Liver (tissue), 9 donors: Measurements from ENCODE around the gene SOX6. TPM values are rescaled to one million over a fixed set of nuclear protein-coding genes. Genes with fewer than 3 reads are reported as not detected.

Experiments
- DNase-seq: peaks from one replicate; pipeline ENCODE4 v3.0.0-alpha.2; 2017; ENCODE audit warnings: low spot score
- H3K27ac ChIP-seq, 2 donors: one replicate each; pipeline ENCODE4 v1.7.0; 2013; ENCODE audit warnings: inconsistent platforms in 2 of 2, low read length in 2 of 2, control low read depth in 1 of 2, low read depth in 1 of 2, mild to moderate bottlenecking in 1 of 2
- H3K27me3 ChIP-seq, 4 donors: one replicate each; pipeline versions ENCODE4 v1.6.1 to v1.7.0; 2013; ENCODE audit warnings: low read length in 3 of 4, inconsistent platforms in 1 of 4, mild to moderate bottlenecking in 1 of 4, moderate library complexity in 1 of 4; ENCODE audit not compliant: control insufficient read depth in 4 of 4, insufficient read depth in 4 of 4
- H3K36me3 ChIP-seq, 4 donors: one replicate each; pipeline versions ENCODE4 v1.6.1 to v1.7.0; 2013; ENCODE audit warnings: low read length in 3 of 4, mild to moderate bottlenecking in 3 of 4, low read depth in 1 of 4, moderate library complexity in 1 of 4; ENCODE audit not compliant: control insufficient read depth in 4 of 4, insufficient read depth in 3 of 4
- H3K4me1 ChIP-seq, 4 donors: one replicate each; pipeline versions ENCODE4 v1.6.1 to v1.7.0; 2013; ENCODE audit warnings: low read length in 3 of 4, mild to moderate bottlenecking in 3 of 4, moderate library complexity in 1 of 4; ENCODE audit not compliant: control insufficient read depth in 4 of 4, insufficient read depth in 4 of 4
- H3K4me3 ChIP-seq, 3 donors: one replicate each; pipeline versions ENCODE4 v1.6.1 to v1.7.0; 2013; ENCODE audit warnings: low read length in 3 of 3, control low read depth in 1 of 3, low read depth in 1 of 3, mild to moderate bottlenecking in 1 of 3
- H3K9ac ChIP-seq, 2 donors: one replicate each; pipeline ENCODE4 v1.7.0; 2013; ENCODE audit warnings: low read length in 2 of 2, mild to moderate bottlenecking in 2 of 2, moderate library complexity in 2 of 2, control low read depth in 1 of 2, low read depth in 1 of 2
- H3K9me3 ChIP-seq, 4 donors: one replicate each; pipeline versions ENCODE4 v1.6.1 to v1.7.0; 2013; ENCODE audit warnings: low read length in 3 of 4; ENCODE audit not compliant: control insufficient read depth in 4 of 4
- EGR1 ChIP-seq, 2 donors: IDR thresholded peaks; 2 replicates each; pipeline ENCODE4 v1.6.1; 2016 to 2018; ENCODE audit warnings: antibody characterized with exemption in 2 of 2, low read depth in 2 of 2
- FOXA1 ChIP-seq: IDR thresholded peaks from 2 replicates; pipeline ENCODE4 v1.6.1; 2016; ENCODE audit warnings: antibody characterized with exemption
- GABPA ChIP-seq, 2 donors: IDR thresholded peaks in 1 of 2; conservative IDR thresholded peaks in 1 of 2; 2 replicates each; pipeline ENCODE4 v1.6.1; 2016; ENCODE audit warnings: antibody characterized with exemption in 2 of 2, mild to moderate bottlenecking in 1 of 2, moderate library complexity in 1 of 2
- HNF4A ChIP-seq, 2 donors: conservative IDR thresholded peaks; 2 replicates each; pipeline ENCODE4 v1.6.1; 2016; ENCODE audit warnings: antibody characterized with exemption in 2 of 2, mild to moderate bottlenecking in 2 of 2
- HNF4G ChIP-seq: IDR thresholded peaks from 2 replicates; pipeline ENCODE4 v1.6.1; 2016; ENCODE audit warnings: antibody characterized with exemption
- JUND ChIP-seq, 2 donors: IDR thresholded peaks; 2 replicates each; pipeline ENCODE4 v1.6.1; 2016; ENCODE audit warnings: antibody characterized with exemption in 2 of 2
- RAD21 ChIP-seq, 2 donors: IDR thresholded peaks; 2 replicates each; pipeline ENCODE4 v1.6.1; 2016; ENCODE audit warnings: antibody characterized with exemption in 2 of 2, mild to moderate bottlenecking in 2 of 2
- RXRA ChIP-seq, 2 donors: IDR thresholded peaks; 2 replicates each; pipeline ENCODE4 v1.6.1; 2017 to 2018; ENCODE audit warnings: antibody characterized with exemption in 2 of 2, mild to moderate bottlenecking in 1 of 2
- SP1 ChIP-seq: IDR thresholded peaks from 2 replicates; pipeline ENCODE4 v1.6.1; 2018; ENCODE audit warnings: antibody characterized with exemption, mild to moderate bottlenecking
- TAF1 ChIP-seq: conservative IDR thresholded peaks from 2 replicates; pipeline ENCODE4 v1.6.1; 2016; ENCODE audit warnings: antibody characterized with exemption, mild to moderate bottlenecking
- YY1 ChIP-seq: IDR thresholded peaks from 2 replicates; pipeline ENCODE4 v1.6.1; 2016; ENCODE audit warnings: antibody characterized with exemption, mild to moderate bottlenecking
- WGBS: extraction: QIAGEN DNeasy Blood & Tissue Kit; methylation state at CpG from one replicate; pipeline ENCODE4 v1.1.7; 2013; 5-methylcytosine and 5-hydroxymethylcytosine counted together
- polyA plus RNA-seq, 2 donors: library from polyadenylated mRNA; stranded (reverse) in 1 of 2; unstranded in 1 of 2; fragments of 200-250 nt in 1 of 2; fragments of >200 nt in 1 of 2; fragmentation: Nextera tagmentation in 1 of 2; extraction: Ambion mirVana in 1 of 2; gene quantifications; one replicate each; pipeline versions ENCODE4 v1.2.1 to v1.2.3, GENCODE V29; 2013 to 2015
- total RNA-seq, 2 donors: library from RNA; depleted of rRNA; stranded (reverse); fragments of >200 nt; gene quantifications; one replicate each; pipeline ENCODE4 v1.2.3, GENCODE V29; 2014
- TF ChIP-seq, protein P1 (sequence below): IDR thresholded peaks from 2 replicates; pipeline ENCODE4 v1.6.1; 2016; ENCODE audit warnings: antibody characterized with exemption, mild to moderate bottlenecking
- TF ChIP-seq, protein P2 (sequence below): IDR thresholded peaks from 2 replicates; pipeline ENCODE4 v1.6.1; 2016; ENCODE audit warnings: antibody characterized with exemption
- TF ChIP-seq, protein P3 (sequence below): fragments of 150-350 bp; IDR thresholded peaks from 2 replicates; pipeline ENCODE4 v1.5.1; 2017; ENCODE audit warnings: improper control_type of control experiment, low read depth, low read length; ENCODE audit not compliant: missing input control
- TF ChIP-seq, protein P4 (sequence below): IDR thresholded peaks from 2 replicates; pipeline ENCODE4 v1.6.1; 2016; ENCODE audit warnings: antibody characterized with exemption
- TF ChIP-seq, protein P5 (sequence below): IDR thresholded peaks from 2 replicates; pipeline ENCODE4 v1.6.1; 2016; ENCODE audit warnings: antibody characterized with exemption
- donor health status: healthy.
- donor health status: healthy.
- donor health status: healthy.
- donor health status: healthy.
- donor health status: healthy.

SOX6 gene
- total and polyA plus RNA-seq, 4 donors: 2.4 to 111 (median 14.8) TPM

DNA sequence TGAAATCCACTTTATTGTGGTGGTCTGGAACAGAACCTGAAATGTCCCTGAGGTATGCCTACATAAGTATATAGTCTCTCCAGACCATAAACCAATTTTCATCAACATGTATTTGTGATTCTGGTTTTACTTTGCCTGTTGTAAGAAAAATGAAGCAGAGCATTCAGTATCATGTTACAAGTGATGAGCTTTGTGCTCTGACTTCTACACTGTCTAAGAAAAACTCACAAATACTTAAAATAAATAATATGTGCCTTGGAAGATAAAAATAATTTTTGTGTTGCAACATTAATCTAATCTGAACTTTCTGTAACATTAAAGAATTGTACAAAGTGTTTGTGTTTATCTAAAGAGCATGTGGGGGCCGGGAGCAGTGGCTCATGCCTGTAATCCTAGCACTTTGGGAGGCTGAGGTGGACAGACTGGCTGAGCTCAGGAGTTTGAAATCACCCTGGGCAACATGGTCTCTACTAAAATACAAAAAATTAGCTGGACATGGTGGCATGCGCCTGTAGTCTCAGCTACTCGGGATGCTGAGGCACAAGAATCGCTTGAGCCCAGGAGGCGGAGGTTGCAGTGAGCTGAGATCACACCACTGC, 219.5 kb downstream of the SOX6 start:
- Histone ChIP-seq H3K4me1 (no peaks in the 10 kb centered on the region), H3K9ac (no peak overlapping the region), H3K36me3 (no peaks in the 10 kb centered on the region), H3K27ac (no peak overlapping the region), H3K27me3 (no peaks in the 10 kb centered on the region), H3K9me3 (peaks cover 0 to 5% (median 0%) of the 10 kb centered on the region in 4 donors), H3K4me3 (no peak overlapping the region)
- TF ChIP-seq FOXA1 (no peak), JUND (IDR thresholded peaks at IDR 0.05) (no peak), YY1 (no peak), HNF4G (no peak), RAD21 (IDR thresholded peaks at IDR 0.05) (no peak), RXRA (IDR thresholded peaks at IDR 0.05) (no peak), EGR1 (IDR thresholded peaks at IDR 0.05; ENCODE audit: low read depth in 2 of 2) (no peak), TAF1 (no peak), SP1 (no peak)
- TF ChIP-seq, protein P1, sequence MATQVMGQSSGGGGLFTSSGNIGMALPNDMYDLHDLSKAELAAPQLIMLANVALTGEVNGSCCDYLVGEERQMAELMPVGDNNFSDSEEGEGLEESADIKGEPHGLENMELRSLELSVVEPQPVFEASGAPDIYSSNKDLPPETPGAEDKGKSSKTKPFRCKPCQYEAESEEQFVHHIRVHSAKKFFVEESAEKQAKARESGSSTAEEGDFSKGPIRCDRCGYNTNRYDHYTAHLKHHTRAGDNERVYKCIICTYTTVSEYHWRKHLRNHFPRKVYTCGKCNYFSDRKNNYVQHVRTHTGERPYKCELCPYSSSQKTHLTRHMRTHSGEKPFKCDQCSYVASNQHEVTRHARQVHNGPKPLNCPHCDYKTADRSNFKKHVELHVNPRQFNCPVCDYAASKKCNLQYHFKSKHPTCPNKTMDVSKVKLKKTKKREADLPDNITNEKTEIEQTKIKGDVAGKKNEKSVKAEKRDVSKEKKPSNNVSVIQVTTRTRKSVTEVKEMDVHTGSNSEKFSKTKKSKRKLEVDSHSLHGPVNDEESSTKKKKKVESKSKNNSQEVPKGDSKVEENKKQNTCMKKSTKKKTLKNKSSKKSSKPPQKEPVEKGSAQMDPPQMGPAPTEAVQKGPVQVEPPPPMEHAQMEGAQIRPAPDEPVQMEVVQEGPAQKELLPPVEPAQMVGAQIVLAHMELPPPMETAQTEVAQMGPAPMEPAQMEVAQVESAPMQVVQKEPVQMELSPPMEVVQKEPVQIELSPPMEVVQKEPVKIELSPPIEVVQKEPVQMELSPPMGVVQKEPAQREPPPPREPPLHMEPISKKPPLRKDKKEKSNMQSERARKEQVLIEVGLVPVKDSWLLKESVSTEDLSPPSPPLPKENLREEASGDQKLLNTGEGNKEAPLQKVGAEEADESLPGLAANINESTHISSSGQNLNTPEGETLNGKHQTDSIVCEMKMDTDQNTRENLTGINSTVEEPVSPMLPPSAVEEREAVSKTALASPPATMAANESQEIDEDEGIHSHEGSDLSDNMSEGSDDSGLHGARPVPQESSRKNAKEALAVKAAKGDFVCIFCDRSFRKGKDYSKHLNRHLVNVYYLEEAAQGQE: no peak
- TF ChIP-seq, protein P2, sequence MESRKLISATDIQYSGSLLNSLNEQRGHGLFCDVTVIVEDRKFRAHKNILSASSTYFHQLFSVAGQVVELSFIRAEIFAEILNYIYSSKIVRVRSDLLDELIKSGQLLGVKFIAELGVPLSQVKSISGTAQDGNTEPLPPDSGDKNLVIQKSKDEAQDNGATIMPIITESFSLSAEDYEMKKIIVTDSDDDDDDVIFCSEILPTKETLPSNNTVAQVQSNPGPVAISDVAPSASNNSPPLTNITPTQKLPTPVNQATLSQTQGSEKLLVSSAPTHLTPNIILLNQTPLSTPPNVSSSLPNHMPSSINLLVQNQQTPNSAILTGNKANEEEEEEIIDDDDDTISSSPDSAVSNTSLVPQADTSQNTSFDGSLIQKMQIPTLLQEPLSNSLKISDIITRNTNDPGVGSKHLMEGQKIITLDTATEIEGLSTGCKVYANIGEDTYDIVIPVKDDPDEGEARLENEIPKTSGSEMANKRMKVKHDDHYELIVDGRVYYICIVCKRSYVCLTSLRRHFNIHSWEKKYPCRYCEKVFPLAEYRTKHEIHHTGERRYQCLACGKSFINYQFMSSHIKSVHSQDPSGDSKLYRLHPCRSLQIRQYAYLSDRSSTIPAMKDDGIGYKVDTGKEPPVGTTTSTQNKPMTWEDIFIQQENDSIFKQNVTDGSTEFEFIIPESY: no peak
- TF ChIP-seq, protein P3, sequence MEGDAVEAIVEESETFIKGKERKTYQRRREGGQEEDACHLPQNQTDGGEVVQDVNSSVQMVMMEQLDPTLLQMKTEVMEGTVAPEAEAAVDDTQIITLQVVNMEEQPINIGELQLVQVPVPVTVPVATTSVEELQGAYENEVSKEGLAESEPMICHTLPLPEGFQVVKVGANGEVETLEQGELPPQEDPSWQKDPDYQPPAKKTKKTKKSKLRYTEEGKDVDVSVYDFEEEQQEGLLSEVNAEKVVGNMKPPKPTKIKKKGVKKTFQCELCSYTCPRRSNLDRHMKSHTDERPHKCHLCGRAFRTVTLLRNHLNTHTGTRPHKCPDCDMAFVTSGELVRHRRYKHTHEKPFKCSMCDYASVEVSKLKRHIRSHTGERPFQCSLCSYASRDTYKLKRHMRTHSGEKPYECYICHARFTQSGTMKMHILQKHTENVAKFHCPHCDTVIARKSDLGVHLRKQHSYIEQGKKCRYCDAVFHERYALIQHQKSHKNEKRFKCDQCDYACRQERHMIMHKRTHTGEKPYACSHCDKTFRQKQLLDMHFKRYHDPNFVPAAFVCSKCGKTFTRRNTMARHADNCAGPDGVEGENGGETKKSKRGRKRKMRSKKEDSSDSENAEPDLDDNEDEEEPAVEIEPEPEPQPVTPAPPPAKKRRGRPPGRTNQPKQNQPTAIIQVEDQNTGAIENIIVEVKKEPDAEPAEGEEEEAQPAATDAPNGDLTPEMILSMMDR: no peak
- TF ChIP-seq, protein P4, sequence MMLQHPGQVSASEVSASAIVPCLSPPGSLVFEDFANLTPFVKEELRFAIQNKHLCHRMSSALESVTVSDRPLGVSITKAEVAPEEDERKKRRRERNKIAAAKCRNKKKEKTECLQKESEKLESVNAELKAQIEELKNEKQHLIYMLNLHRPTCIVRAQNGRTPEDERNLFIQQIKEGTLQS: no peak
- TF ChIP-seq, protein P5, sequence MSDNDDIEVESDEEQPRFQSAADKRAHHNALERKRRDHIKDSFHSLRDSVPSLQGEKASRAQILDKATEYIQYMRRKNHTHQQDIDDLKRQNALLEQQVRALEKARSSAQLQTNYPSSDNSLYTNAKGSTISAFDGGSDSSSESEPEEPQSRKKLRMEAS: no peak
- DNase-seq: no peak
- WGBS: 94% methylated on average over 5 of the region's 5 CpGs

DNA sequence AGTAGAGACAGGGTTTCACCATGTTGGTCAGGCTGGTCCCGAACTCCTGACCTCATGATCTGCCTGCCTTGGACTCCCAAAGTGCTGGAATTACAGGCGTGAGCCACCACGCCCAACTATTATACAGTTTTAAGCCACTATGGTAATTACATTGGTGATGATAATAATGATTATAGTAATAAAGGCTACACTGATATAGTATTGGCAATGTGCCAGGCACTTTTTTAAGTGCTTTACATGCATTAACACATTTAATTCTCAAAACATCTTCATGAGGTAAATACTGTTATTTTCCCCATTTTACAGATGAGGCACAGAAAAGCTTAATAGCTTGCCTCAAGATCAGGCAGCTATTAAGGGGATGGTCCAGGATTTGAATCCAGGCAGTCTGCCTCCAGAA, 222.5 kb downstream of the SOX6 start:
- no peaks in the 10 kb centered on the region for H3K27me3 ChIP-seq
- WGBS: 93% methylated on average over 3 of the region's 3 CpGs
- H3K9me3 ChIP-seq: peaks cover 0 to 5% (median 0%) of the 10 kb centered on the region in 4 donors
- DNase-seq: no peak
- H3K9ac ChIP-seq: no peak overlapping the region
- H3K36me3 ChIP-seq: no peaks in the 10 kb centered on the region
- no peak overlapping the region for H3K27ac ChIP-seq
- no peaks in the 10 kb centered on the region for H3K4me1 ChIP-seq
- no peak overlapping the region for H3K4me3 ChIP-seq
- TF ChIP-seq EGR1 (IDR thresholded peaks at IDR 0.05; ENCODE audit: low read depth in 2 of 2): no peak
- no peak for TF ChIP-seq HNF4G
- no peak for TF ChIP-seq YY1
- TF ChIP-seq, protein P2: no peak
- TF ChIP-seq TAF1: no peak
- no peak for TF ChIP-seq HNF4A (conservative IDR thresholded peaks at IDR 0.05)
- no peak for TF ChIP-seq SP1
- TF ChIP-seq GABPA (IDR thresholded peaks at IDR 0.05 in 1 of 2, conservative IDR thresholded peaks at IDR 0.05 in 1 of 2): no peak
- TF ChIP-seq JUND (IDR thresholded peaks at IDR 0.05): no peak
- no peak for TF ChIP-seq RAD21 (IDR thresholded peaks at IDR 0.05)
- no peak for TF ChIP-seq FOXA1
- no peak for TF ChIP-seq RXRA (IDR thresholded peaks at IDR 0.05)
